ENCODE measurements around the gene TOX2. TPM values are rescaled to one million over a fixed set of nuclear protein-coding genes. Genes with fewer than 3 reads are reported as not detected.

The TOX2 gene
- total RNA-seq, 3 donors from 2014 or later (not counting 1 experiment from before 2014, with no cell fraction given): 0.93 to 1.8 (median 1.2) TPM

DNA sequence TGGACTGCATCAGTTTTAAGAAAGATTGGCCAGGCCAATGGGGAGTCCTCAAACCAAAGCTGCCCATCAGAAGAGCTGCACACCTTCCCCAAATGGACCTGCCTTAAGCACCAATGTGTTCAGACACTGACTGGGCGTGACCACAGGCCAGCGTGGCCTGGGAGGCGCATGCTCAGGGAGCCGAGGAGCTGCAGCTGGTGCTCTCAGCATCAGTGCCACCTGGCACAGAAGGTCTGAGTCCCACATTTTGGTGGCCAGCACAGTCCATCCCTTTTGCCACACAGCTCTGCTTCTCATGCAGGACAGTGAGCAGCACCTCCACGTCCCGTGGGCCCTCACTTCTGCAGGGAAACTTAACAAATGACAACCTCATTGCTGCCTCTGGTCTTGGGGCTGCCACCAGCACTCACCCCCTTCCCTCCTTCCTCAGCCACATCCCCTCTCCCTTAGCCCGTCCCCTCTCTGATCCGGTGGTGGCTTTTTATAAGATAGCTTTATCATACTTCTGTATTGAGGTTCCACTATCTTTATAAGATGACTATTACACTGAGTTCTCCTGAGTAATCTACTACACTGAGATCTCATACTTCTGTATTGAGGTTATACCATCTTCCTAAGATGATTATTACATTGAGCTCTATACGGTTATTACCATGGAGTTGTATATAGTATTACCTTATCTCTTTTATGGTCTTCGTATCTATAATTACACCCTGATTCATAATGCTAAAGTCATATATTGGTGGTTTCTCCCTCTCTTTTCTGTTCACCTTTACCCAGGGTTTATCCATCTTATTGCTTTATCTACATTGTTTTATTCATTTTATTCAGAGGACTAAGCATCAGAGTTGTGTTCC, 109.1 kb downstream of the TOX2 start:
- Histone ChIP-seq H3K4me3 (ENCODE audit: low read length) (no peak overlapping the region), H3K27me3 (ENCODE audit: control insufficient read depth, insufficient read depth, low read length) (peaks cover 39% of the 10 kb centered on the region), H3K27ac (ENCODE audit: low read length) (no peak overlapping the region), H3K36me3 (ENCODE audit: control insufficient read depth, insufficient read depth, low read length) (no peaks in the 10 kb centered on the region), H3K9me3 (ENCODE audit: control insufficient read depth, insufficient read depth, low read length) (no peaks in the 10 kb centered on the region), H3K4me1 (ENCODE audit: control insufficient read depth, insufficient read depth, low read length) (peaks cover 54% of the 10 kb centered on the region)
- no peaks in the 10 kb centered on the region for H3K36me3 Mint-ChIP-seq
- DNase-seq: no peak
- ATAC-seq: peak in 1 of 3 donors; percentile 69
- 86% methylated on average over 8 of the region's 10 CpGs for WGBS (ENCODE audit: insufficient coverage)
- intact Hi-C loops (cut with micrococcal nuclease): no loop called here
- no peaks in the 10 kb centered on the region for H3K9me3 Mint-ChIP-seq
- no peak overlapping the region for H3K4me3 Mint-ChIP-seq
- TF ChIP-seq CTCF (IDR thresholded peaks at IDR 0.05): no peak
- peaks cover 59 to 70% of the 10 kb centered on the region in 2 donors for H3K27me3 Mint-ChIP-seq (ENCODE audit: low read depth in 2 of 2)
- H3K27ac Mint-ChIP-seq: no peak overlapping the region
- H3K4me1 Mint-ChIP-seq: peaks cover 37 to 42% of the 10 kb centered on the region in 2 donors

GRCh38 chr20:44024820-44025580, 110.3 kb downstream of the TOX2 start:
- WGBS (ENCODE audit: insufficient coverage): 83% methylated on average over 7 of the region's 7 CpGs
- peaks cover 54% of the 10 kb centered on the region for H3K4me1 ChIP-seq (ENCODE audit: control insufficient read depth, insufficient read depth, low read length)
- no peaks in the 10 kb centered on the region for H3K36me3 Mint-ChIP-seq
- H3K27me3 ChIP-seq (ENCODE audit: control insufficient read depth, insufficient read depth, low read length): peaks cover 39% of the 10 kb centered on the region
- DNase-seq (no peak), ATAC-seq (no peak)
- TF ChIP-seq CTCF (IDR thresholded peaks at IDR 0.05): no peak
- no peaks in the 10 kb centered on the region for H3K36me3 ChIP-seq (ENCODE audit: control insufficient read depth, insufficient read depth, low read length)
- H3K9me3 Mint-ChIP-seq: no peaks in the 10 kb centered on the region
- H3K4me3 ChIP-seq (ENCODE audit: low read length): no peak overlapping the region
- no peaks in the 10 kb centered on the region for H3K9me3 ChIP-seq (ENCODE audit: control insufficient read depth, insufficient read depth, low read length)
- no peak overlapping the region for H3K27ac ChIP-seq (ENCODE audit: low read length)
- no peak overlapping the region for H3K27ac Mint-ChIP-seq
- no peak overlapping the region for H3K4me3 Mint-ChIP-seq
- H3K27me3 Mint-ChIP-seq (ENCODE audit: low read depth in 2 of 2): peaks cover 61 to 67% of the 10 kb centered on the region in 2 donors
- peaks cover 37 to 42% of the 10 kb centered on the region in 2 donors for H3K4me1 Mint-ChIP-seq
- intact Hi-C loops (cut with micrococcal nuclease): loop anchor here (5.0 kb wide), 1 partner anchor 42 kb away; no protein-coding TSS in a partner anchor

DNA sequence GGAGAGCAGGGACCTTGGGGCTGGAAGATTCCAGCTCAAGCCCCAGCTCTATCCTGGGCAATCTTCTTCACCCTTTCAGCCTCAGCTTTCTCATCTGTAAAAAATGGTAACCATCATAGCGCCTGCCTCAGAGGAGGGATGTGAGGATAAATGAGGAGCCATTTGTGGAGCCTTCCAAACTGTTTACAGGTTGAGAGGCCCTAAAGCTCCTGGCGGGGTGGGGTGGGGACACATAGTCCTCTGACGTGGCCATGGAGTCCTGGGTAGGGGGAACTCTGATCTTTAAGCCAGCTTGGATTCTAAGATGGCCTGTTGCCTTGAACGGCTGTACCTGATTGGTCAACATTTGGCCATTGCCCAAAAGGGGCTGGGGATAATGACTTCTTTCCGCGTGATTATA, 111.1 kb downstream of the TOX2 start:
- Mint-ChIP-seq H3K4me1 (peaks cover 40 to 45% of the 10 kb centered on the region in 2 donors), H3K27me3 (ENCODE audit: low read depth in 2 of 2) (peaks cover 65 to 72% of the 10 kb centered on the region in 2 donors)
- WGBS (ENCODE audit: insufficient coverage): 95% methylated on average over 6 of the region's 6 CpGs

More for the DNA sequence above, 111.1 kb downstream of the TOX2 start:
- peaks cover 51% of the 10 kb centered on the region for H3K4me1 ChIP-seq (ENCODE audit: control insufficient read depth, insufficient read depth, low read length)
- Mint-ChIP-seq H3K36me3 (no peaks in the 10 kb centered on the region), H3K4me3 (no peak overlapping the region), H3K9me3 (no peaks in the 10 kb centered on the region), H3K27ac (no peak overlapping the region)
- TF ChIP-seq CTCF (IDR thresholded peaks at IDR 0.05): no peak
- DNase-seq (no peak), ATAC-seq (no peak)
- H3K27ac ChIP-seq (ENCODE audit: low read length): no peak overlapping the region
- H3K27me3 ChIP-seq (ENCODE audit: control insufficient read depth, insufficient read depth, low read length): peaks cover 40% of the 10 kb centered on the region
- H3K4me3 ChIP-seq (ENCODE audit: low read length): no peak overlapping the region
- H3K36me3 ChIP-seq (ENCODE audit: control insufficient read depth, insufficient read depth, low read length): no peaks in the 10 kb centered on the region
- no peaks in the 10 kb centered on the region for H3K9me3 ChIP-seq (ENCODE audit: control insufficient read depth, insufficient read depth, low read length)
- intact Hi-C loops (cut with micrococcal nuclease): loop anchor here (5.0 kb wide), 1 partner anchor 42 kb away; no protein-coding TSS in a partner anchor
